GM18951 (cell line): ENCODE results near the gene COL27A1.

Experiments used
- POLR2A ChIP-seq: IDR thresholded peaks from 4 replicates; pipeline ENCODE4 v1.6.1; 2011; ENCODE audit warnings: mild to moderate bottlenecking; ENCODE audit not compliant: insufficient read length, insufficient read depth; ENCODE audit errors: extremely low read depth
- in situ Hi-C: fragments of 300-500 bp; cut with MboI; formaldehyde crosslinking; loops from one replicate; pipeline ENCODE4 v1.12.0; 2022; ENCODE audit warnings: low sequenced_read_pairs, mixed read lengths, inconsistent platforms; ENCODE audit not compliant: unreplicated experiment

The COL27A1 gene

DNA sequence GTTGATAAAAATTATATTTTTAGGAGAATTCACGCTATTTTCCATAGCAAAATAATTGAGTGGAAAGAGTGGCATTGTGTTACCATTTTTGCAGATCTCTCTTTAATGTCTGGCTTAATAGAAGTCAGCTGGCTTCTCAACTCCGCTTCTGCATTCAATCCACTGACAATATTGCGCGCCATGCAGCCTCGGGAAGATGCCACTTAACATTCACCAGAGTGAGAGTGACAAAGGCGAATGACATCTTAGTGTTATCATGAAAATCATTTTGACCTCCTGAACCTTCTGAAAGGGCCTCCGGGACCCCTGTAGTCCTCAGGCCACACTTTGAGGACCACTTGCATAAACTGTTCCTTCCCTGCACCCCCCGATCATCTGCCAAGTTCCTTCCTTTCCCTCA lies 87.5 kb downstream of the COL27A1 start:
- TF ChIP-seq POLR2A = no peak

DNA sequence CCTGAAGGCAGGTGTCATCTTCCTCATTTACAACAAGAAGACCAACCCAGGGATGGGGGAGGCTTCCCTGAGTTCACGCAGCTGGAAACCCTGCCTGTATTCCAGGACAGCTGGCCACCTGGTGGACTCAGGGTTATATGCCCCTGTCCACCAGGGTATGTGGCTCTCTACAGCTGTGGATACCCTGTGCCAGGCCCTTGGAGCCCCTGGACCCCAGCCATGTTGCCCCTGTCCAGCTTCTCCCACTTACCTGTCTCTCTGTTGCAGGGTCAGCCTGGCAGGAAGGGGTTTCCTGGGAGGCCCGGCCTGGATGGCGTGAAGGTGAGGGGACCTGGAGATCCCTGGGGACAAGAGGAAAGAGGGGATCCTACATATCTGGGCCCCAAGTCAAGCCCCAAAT lies 87.9 kb downstream of the COL27A1 start:
- in situ Hi-C loops = no loop called here
- no peak for TF ChIP-seq POLR2A

More for the DNA sequence above, 87.5 kb downstream of the COL27A1 start:
- in situ Hi-C loops = no loop called here

DNA sequence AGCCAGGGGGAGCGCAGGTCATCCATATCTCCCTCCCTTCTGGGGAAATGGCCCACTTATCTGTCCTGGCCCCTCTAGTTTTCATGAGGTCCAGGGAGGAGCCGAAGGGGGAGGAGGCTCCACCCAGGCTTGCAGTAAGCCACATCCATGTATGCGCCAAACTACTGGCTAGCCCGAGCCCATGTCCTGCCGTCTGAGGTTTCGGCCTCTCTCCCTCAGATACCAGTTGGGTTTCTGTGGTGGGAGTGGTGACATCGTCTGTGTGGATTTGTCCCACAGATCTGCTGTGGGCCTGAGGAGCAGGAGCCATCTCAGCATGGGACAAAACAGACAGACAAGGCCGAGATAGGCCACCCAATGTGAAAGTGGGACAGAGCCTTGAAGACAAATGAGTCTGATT lies 89.2 kb downstream of the COL27A1 start:
- in situ Hi-C loops = no loop called here
- TF ChIP-seq POLR2A = no peak

DNA sequence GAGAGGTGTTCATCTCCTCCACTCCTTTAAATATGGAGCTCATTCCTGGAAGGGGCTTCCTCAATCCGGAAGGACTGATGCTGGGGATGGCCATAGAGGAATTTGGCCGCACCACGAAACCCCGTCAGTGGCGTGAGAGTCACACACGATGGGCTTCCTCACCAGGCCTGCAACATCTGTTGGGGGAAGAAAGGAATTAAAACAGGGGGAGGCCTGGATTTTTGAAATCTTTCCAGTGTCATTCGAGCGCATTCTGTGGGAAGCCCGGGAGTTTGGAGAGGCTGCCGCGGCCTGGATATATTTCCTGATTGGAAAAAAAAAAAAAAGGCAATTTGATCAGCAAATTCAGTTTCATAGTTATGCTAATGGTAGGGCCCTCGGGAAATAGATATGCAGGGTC lies 91.2 kb downstream of the COL27A1 start:
- no peak for TF ChIP-seq POLR2A
- in situ Hi-C loops = no loop called here

DNA sequence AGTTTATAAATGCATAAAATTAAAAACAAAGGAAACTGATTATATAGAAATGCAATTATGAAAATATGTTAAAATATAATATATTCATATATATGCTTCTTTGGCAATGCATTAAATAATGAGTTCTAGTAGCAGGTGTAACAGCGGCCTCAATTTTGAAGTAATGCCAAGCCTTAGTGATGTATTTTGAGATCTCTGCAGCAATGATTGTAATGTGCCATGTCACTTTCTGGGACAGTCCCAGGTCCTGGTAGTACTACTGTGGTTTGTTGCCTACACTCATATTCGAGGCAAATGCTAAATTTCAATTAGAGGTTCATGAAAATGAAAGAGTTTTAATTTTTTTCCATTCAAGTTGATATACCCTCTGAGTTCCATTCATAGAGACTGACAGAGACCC lies 91.7 kb downstream of the COL27A1 start:
- TF ChIP-seq POLR2A = no peak
- in situ Hi-C loops = no loop called here

DNA sequence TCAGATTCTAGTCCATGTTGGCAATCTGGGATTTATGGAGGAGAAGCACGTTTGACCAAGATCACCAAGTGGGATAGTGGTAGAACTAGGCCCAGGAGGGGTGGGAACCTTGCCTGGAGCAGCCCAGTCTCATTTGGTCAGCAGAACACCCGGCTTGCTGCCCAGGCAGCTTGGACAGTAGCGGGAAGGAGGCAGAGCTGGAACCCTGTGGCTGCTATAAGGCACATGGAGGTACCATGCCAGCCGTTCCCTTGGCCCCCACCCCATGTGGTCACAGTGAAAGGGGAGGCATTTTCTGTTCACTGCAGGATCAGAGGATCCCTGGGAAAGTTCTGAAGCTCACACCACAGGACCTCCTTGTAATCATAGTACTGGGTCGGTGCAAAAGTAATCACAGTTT lies 92.2 kb downstream of the COL27A1 start:
- in situ Hi-C loops = no loop called here
- TF ChIP-seq POLR2A = no peak

DNA sequence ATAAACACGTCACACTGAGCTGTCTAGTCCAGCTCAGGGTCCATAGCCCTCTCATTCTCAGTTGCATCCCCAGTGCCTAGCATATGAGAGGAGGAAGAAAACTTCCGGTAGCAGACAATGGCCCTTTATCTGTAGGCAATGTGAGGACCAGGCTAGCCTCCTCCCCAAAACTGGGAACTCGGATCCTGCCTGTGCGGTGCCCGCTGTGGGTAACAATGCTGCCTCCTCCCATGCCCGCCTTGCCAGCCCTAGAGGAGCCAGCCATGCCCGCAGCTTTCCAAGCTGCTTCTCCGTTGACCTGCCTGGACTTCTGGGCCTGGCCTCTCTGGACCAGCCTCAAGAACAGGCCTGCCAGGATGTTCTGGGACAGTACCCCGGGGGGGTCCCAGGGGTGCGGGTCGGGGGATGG lies 93.0 kb downstream of the COL27A1 start:
- in situ Hi-C loops = no loop called here
- no peak for TF ChIP-seq POLR2A

DNA sequence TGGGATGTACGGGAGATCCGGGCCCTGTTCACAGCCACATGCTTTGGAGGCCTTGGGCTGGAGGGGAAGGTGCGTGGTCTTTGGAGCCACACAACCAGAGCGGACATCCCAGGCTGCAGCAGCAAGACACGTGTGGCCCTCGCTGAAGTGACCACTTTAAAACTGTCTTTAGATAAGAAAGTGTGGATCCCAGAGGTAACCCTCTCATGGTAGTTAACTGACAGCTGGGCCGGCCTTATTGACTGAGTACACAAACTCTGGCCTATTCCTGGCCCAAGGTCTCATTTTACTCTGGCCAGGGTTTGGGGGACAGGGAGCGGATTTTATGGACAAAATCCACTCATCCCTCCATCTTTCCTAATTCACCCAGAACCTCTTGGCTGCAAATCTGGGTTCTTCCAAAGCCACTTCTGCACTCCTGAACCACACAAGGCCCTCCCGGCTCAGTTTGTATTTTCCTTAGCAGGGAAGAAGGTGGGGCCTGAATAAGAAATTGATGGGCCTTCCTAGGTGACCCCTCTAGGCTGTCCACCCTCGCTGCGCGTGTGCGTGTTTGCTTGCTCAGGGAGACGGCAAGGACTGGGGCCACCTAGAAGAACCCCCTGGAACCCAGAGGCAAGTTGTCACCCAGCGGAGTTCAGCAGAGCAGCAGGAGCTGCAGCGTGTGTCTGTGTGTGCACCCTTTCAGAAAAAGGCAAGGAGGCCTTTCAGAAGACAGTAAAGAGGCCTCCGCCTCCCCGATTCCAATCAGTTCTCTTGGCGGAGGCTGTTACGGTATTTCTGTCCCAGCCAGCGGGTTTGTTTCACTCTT lies 94.3 kb downstream of the COL27A1 start:
- no peak for TF ChIP-seq POLR2A
- in situ Hi-C loops = no loop called here

DNA sequence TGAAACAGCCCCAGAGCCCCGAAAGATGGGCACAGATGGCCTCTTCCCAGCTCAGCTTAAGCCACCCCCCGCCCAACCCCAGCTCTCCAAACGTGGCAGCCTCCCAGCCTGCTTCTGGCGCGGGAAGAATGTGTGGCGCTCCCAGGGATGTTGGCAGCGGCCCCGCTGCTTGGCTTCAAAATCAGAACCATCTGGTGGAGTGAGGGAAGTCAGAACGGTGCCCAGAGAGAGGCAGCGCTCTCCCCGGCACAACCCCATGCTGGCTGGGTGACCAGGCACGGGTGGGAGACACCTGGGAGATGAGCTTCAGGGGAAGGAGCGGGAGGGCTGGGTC lies 94.9 kb downstream of the COL27A1 start:
- no peak for TF ChIP-seq POLR2A

DNA sequence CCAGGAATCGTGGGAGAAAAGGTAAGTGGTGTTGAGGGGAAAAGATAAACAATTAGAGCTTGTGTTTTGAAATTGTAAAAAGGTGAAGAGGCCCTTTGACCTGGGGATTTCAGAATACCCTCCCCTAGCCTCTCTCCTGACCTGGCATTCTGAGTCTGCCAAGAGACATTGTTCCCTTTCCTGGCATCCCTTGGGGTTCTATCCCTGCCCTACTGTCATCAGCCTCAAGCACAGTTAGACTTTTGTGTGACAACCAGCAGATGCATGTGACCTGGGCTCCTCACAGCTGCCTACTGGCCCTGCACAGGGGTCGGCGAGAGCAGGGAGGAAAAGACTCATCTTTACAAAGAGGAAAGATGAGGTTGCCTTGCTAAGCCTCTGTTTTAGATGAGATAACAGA lies 95.3 kb downstream of the COL27A1 start:
- in situ Hi-C loops = no loop called here
- TF ChIP-seq POLR2A = no peak

More for the DNA sequence above, 94.9 kb downstream of the COL27A1 start:
- in situ Hi-C loops = no loop called here

DNA sequence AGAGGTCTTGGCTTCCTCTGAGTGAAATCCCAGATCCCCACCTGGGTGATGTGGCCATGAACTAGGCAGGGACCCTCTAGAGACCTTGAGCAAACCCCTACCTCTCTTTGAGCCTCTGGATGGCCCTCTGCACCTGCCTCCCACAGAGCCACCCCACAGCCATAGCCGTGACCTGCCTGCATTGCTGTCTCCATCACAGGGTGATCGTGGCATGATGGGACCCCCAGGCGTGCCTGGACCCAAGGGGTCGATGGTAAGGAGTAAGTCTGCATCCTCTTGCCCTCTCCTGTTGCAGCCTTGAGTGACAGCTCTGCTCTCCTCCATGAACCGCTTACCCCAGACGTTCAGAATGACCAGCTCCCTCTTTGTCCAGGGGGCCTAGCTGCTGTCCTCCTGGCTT lies 97.1 kb downstream of the COL27A1 start:
- TF ChIP-seq POLR2A = no peak
- in situ Hi-C loops = no loop called here

DNA sequence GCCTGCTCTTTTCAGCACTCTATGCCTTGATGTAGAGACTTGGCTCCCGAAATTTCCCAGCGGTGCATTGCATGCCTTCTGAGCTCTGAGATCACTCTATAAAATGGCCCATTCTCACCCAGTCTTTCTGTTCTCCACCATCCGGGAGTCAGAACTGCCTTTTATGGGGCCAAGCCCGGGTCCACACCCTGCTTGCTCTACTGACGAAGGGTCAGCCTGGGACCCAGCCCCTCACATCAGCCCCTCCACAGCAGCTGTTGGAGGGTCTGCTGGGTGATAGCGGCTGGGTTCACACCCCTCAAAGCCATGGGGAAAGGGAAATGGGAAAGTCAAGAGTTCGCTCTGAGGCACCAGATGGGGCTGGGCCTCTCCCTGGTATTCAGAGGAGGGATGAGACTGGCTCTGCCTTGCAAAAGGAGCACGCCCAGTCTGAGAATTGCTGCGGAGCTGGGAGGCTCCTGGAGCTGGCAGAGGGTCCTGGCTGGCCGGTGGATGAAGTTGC lies 101.5 kb downstream of the COL27A1 start:
- in situ Hi-C loops = no loop called here
- no peak for TF ChIP-seq POLR2A

DNA sequence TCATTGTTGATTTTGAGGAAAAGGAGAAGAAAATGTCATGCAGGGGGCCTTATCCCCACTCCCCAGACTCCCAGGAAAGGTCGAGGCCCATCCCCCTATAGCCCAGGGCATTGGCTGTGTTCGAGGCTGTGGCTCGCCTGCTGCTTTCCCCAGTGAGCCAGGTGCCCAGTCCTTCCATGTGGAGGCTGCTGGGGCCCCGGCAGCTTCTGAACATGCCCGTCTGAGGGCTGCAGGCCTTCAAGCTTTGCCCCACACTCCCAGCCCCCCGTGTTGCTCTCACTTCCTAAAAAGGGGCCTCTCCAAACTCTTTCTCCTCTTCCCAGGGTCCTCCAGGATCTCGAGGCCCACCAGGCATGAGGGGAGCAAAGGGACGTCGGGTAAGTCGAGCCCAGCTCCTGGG lies 102.9 kb downstream of the COL27A1 start:
- TF ChIP-seq POLR2A = no peak
- in situ Hi-C loops = no loop called here
